GM12878 (cell line): ENCODE results near the gene RAPGEF1.
"Not testable (repeated sequence)": the region's sequence is repeated elsewhere in the genome, so short reads cannot be mapped to it uniquely, and the experiment has no call there.

Experiments used
- BHLHE40 ChIP-seq, 2 experiments: fragments of 450-650 bp in 1 of 2; IDR thresholded peaks; 2 replicates each; pipeline ENCODE4 v1.6.1; 2011 to 2017; ENCODE audit warnings: low read depth in 2 of 2, borderline replicate concordance in 1 of 2, improper control_type of control experiment in 1 of 2, low read length in 1 of 2, mild to moderate bottlenecking in 1 of 2
- CTCF ChIP-seq, 3 experiments: IDR thresholded peaks in 2 of 3; conservative IDR thresholded peaks in 1 of 3; 2 replicates each; pipeline ENCODE4 v1.5.1; 2011; ENCODE audit warnings: low read depth in 3 of 3, low read length in 3 of 3, mild to moderate bottlenecking in 3 of 3, control low read depth in 2 of 3, moderate library complexity in 2 of 3, inconsistent platforms in 1 of 3, mixed read lengths in 1 of 3; ENCODE audit not compliant: control insufficient read depth in 2 of 3, insufficient read depth in 1 of 3; ENCODE audit errors: extremely low read depth in 1 of 3
- POLR2AphosphoS5 ChIP-seq: IDR thresholded peaks from 2 replicates; pipeline ENCODE4 v1.6.1; 2011; ENCODE audit warnings: mild to moderate bottlenecking, low read length, inconsistent platforms

GRCh38 chr9:131681826-131682225 is 58.0 kb downstream of the RAPGEF1 start:
- TF ChIP-seq CTCF (IDR thresholded peaks at IDR 0.05 in 2 of 3, conservative IDR thresholded peaks at IDR 0.05 in 1 of 3; ENCODE audit: control insufficient read depth in 2 of 3, extremely low read depth in 1 of 3, insufficient read depth in 1 of 3, low read depth in 3 of 3, low read length in 3 of 3); POLR2AphosphoS5; BHLHE40 (IDR thresholded peaks at IDR 0.05; ENCODE audit: borderline replicate concordance in 1 of 2, low read depth in 2 of 2, low read length in 1 of 2): not testable (repeated sequence)
